ENCODE measurements around the gene PI4K2A.

DNA sequence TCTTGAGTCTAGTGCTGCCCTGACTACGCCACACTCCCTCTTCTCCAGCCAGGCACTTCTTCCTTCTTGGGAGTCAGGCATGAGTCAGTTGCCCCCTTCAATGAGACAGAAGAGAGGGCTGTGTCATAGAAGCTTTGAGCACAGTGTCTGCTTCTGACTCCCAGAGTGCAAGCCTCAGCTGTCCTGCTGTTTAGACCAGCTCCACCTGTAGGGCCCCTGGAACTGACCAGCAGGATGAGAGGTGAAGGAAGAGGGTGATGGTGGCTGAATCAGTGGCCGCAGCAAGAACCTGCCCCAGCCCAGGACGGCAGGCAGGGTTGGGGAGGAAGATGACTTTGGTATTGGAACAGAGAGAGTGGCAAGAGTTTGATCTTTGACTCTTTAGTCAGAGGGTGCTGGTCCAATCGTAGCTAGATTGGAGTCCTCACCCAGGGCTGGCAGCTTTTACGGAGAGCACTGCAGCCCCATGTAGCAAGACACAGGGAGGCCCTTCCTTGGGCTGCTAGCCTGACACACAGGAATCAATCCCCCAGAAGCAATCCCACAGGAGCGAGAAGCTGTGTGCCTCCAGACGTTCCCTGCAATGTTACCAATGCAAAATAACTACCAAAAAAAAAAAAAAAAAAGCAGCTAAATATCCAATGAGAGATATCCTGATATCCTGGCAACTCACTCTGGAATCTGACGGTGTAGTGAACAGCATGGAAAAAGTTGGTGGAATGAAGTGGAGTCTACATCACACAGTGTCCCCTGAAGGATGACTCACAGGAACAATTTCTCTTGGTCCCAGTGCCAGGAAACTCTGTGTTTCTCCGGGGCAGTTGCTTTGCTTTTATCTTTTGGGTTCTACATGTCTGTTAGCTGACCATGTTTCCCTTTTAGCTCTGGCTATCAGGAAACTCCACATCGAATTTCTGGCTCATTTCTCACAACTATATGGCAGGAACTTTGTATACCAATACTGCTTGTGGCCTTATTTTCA, 44.1 kb upstream of the PI4K2A start:
- TF ChIP-seq, protein P1, sequence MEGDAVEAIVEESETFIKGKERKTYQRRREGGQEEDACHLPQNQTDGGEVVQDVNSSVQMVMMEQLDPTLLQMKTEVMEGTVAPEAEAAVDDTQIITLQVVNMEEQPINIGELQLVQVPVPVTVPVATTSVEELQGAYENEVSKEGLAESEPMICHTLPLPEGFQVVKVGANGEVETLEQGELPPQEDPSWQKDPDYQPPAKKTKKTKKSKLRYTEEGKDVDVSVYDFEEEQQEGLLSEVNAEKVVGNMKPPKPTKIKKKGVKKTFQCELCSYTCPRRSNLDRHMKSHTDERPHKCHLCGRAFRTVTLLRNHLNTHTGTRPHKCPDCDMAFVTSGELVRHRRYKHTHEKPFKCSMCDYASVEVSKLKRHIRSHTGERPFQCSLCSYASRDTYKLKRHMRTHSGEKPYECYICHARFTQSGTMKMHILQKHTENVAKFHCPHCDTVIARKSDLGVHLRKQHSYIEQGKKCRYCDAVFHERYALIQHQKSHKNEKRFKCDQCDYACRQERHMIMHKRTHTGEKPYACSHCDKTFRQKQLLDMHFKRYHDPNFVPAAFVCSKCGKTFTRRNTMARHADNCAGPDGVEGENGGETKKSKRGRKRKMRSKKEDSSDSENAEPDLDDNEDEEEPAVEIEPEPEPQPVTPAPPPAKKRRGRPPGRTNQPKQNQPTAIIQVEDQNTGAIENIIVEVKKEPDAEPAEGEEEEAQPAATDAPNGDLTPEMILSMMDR (conservative IDR thresholded peaks at IDR 0.05 in 1 of 2, IDR thresholded peaks at IDR 0.05 in 1 of 2; ENCODE audit: low read depth in 1 of 2, low read length in 2 of 2): no peak
- no peak for TF ChIP-seq EZH2 (IDR thresholded peaks at IDR 0.05; ENCODE audit: low read length, missing control alignments)

All from fibroblast of lung (primary cell).